ENCODE measurements around the gene MPZL1.
"Not testable (repeated sequence)": the region's sequence is repeated elsewhere in the genome, so short reads cannot be mapped to it uniquely, and the experiment has no call there.

MPZL1 gene

DNA sequence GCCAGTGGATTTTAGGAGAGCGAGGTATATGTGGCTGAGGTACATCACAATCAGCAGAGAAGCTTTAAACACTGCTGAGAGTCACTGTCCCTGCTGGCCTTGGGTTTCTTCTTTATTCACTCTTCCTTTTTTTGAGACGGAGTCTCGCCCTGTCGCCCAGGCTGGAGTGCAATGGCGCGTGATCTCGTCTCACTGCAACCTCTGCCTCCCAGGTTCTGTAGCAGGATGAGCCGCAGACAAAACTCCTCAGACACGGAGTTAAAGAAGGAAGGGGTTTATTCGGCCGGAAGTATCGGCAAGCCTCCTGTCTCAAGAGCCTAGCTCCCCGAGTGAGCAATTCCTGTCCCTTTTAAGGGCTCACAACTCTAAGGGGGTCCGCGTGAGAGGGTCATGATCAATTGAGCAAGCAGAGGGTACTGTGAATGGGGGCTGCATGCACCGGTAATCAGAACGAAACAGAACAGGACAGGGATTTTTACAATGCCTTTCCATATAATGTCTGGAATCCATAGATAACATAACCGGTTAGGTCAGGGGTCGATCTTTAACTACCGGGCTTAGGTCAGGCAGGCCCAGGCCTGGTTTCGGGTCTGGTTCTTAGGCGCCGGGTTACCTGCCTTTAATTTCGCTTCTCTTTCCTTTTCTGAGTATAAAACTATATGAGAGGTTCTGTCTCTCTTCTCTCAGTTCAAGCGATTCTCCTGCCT lies 1.9 kb upstream of the MPZL1 start:
- DNase-seq, result not testable (repeated sequence)

GRCh38 chr1:167720965-167721616 lies 691 bp upstream of the MPZL1 start:
- DNase-seq, result peak; percentile 65

GRCh38 chr1:167722152-167722869 lies 529 bp downstream of the MPZL1 start:
- DNase-seq, result peak; percentile 53

DNA sequence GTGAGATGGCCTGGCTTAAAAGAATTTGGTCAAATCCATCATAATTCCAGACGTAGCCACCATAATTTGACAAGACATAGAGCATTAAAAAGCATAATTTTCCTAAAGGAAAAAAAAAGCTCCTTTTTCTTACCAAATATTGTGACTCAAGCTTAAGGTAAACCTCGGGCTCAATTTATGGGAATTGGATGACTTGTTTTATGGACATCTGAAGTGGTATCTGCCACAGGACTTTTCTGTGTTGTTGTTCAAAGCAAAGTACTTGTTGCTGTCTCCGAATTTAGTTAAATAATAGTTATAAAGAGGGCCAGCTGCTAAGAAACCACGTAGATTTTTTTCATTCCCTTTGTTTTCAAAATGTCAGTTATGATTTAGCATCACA lies 1.1 kb downstream of the MPZL1 start:
- no peak for DNase-seq

- peak; percentile 64 for DNase-seq
Observed at GRCh38 chr1:167723707-167724323, 2.0 kb downstream of the MPZL1 start.

- no peak for DNase-seq
Observed at GRCh38 chr1:167726008-167726407, 4.2 kb downstream of the MPZL1 start.

DNA sequence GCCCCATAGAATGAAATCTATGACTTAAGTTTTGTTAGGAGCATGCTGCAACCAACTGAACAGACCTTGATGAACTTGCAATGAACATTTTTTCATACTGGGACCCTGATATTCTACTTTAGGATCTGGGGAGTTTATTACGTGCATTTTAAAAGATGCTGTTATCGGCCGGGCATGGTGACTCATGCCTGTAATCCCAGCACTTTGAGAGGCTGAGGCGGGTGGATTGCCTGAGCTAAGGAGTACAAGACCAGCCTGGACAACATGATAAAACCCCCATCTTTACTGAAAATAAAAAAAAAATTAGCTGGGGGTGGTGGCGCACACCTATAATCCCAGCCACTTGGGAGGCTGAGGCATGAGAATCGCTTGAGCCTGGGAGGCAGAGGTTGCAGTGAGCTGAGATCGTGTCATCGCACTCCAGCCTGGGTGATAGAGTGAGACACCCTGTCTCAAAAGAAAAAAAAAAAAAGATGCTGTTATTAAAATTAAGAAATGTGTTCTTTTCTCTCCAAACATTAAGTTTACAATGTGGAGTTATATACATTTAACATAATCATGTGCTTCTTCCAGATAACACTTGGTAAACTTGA lies 7.1 kb downstream of the MPZL1 start:
- DNase-seq, result no peak

- DNase-seq, result no peak
Observed at GRCh38 chr1:167734227-167734626, 12.4 kb downstream of the MPZL1 start.

DNA sequence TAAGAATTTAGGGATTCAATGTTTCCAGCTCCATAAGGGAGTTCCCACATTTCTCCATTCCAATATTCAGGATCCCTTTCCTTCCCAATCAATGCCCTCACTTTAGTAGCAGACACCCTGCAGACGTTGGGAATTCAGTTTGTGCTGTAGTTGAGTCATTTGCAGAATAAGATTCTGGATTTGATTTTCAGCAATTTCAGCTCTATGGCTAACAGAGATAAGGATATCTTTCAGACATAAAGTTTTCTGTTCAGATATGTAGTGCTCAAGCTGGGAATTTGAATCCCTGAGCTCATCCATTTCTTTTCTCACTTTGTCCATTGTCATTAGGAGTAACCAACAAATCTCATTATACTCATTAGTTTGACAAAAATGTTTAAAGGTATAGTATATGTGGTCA lies 13.1 kb downstream of the MPZL1 start:
- DNase-seq, result no peak

- peak; percentile 59 for DNase-seq
Observed at GRCh38 chr1:167737169-167737568, 15.4 kb downstream of the MPZL1 start.

GRCh38 chr1:167738158-167738557 lies 16.4 kb downstream of the MPZL1 start:
- DNase-seq, result no peak

- no peak for DNase-seq
Observed at GRCh38 chr1:167739752-167740151, 18.0 kb downstream of the MPZL1 start.

DNA sequence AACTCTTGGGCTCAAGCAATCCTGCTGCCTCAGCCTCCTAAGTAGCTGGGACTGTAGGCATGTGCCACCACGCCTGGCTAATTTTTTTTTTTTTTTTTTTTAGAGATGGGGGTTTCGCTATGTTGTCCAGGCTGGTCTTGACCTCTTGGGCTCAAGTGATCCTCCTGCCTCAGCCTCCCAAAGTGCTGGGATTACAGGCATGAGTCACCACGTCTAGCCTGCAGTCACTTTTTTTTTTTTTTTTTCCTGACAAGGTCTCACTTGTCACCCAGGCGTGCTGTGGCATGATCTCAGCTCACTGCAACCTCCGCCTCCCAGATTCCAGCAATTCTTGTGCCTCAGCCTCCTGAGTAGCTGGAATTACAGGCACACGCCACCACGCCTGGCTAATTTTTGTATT lies 19.3 kb downstream of the MPZL1 start:
- not testable (repeated sequence) for DNase-seq

GRCh38 chr1:167742392-167743057 lies 20.7 kb downstream of the MPZL1 start:
- DNase-seq, result not testable (repeated sequence)

DNA sequence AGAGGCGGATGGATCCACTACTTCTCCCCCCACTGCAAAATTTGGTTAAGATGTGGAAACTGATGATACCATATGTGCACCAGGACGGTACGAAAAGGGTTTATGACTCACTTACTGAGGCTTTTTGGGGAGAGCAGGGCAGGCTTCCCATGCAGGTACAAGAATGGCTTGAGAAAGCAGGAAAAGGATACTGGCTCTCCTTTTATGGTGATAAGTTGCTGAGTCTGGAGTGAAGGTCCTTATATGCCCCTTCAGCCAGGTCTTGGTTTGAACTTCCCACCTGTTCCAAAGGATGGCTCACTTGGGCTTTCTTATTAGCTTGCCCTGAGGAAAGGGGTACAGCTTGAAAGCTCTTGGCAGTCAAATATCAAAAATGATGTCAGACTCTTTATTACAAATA lies 23.1 kb downstream of the MPZL1 start:
- no peak for DNase-seq

GRCh38 chr1:167746013-167746672 lies 24.4 kb downstream of the MPZL1 start:
- DNase-seq, result no peak

DNA sequence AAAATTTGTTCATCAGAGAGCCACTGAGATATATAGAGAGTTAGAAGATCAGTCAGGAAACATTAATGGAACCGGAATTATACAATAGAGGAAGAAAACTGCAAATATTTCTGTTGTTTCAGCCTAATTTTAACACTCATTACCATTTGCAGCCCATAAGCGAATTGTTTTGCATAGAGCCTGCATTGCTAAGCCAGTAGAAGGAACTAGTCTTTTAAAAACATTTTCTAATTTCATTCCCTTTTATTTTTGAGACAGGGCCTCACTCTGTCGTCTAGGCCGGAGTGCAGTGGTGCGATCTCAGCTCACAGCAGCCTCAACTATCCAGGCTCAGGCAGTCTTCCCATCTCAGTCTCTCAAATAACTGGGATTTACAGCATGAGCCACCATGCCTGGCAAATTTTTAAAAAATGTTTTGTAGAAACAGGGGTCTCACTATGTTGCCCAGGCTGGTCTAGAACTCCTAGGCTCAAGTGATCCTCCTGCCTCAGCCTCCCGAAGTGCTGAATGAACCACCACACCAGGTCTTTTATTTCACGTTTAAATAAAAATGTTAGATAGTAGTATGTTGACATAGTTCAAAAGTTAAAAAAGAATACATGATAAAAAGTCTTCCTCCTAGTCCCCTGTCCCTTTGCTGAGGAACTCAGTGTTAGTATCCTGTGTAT lies 25.3 kb downstream of the MPZL1 start:
- no peak for DNase-seq

GRCh38 chr1:167747988-167748387 lies 26.2 kb downstream of the MPZL1 start:
- peak; percentile 68 for DNase-seq

DNA sequence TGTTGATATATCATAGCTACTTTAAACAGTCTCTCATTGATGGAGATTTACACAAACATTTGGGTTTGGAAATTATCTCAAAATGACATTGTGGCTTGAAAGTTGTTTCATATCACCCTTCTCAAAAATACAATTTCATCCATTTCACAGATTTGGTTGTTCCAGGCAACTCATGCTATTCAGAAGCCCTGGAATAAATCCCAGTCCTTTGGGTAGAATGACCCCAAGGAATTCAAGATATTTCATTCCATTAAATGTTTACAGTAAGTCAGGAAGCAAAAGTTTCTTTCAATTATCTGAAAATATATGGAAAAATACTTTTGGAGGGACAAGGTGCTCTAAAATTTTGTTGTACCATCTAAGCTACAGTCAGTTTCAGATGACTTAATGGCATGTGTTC lies 27.1 kb downstream of the MPZL1 start:
- no peak for DNase-seq

DNA sequence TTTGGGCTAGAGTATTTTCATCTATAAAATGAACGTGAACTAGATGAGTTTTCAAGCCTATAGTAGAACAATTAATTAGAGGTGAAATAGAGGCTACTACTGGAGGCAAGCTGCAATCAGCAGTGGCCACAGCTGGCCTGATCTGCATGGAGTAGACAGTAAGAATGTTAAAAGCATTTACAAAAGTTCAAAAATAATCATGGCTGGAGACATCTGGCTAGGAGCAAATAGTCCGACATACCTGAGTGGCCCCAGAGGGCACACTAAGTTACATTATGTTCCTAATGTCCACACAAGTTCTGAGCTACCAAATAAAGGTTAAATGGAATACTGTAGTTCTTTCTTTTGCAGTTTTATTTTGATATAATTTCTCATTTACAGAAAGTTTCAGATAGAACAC lies 28.0 kb downstream of the MPZL1 start:
- DNase-seq, result no peak

DNA sequence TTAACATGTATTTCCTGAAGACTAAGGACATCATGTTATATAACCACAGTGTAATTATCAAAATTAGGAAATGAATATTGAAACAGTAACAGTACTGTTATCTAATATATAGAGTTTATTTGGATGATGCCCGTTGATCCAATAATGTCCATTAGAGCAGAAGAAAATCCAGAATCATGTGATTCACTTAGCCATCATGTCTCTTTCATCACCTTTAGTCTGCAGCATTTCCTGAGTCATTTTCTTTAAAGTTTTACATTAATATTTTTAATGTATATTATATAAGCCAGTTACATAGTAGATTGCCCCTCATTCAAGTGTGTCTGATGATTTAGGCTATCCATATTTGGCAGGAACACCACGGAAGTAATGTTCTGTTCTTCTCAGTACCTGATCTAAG lies 28.9 kb downstream of the MPZL1 start:
- no peak for DNase-seq

- no peak for DNase-seq
Observed at GRCh38 chr1:167751676-167752075, 29.9 kb downstream of the MPZL1 start.
